ENCODE data around the gene PALD1. TPM values are rescaled to one million over a fixed set of nuclear protein-coding genes. Genes with fewer than 3 reads are reported as not detected.

The PALD1 gene
- total and polyA plus RNA-seq, 2 experiments from 2014 or later = 11.9 to 58.2 TPM

GRCh38 chr10:70493660-70494234 lies 15.2 kb downstream of the PALD1 start:
- peak; percentile 90 for ATAC-seq
- peak overlapping the region; percentile 95 for H3K27ac Mint-ChIP-seq

GRCh38 chr10:70494536-70494935 lies 16.0 kb downstream of the PALD1 start:
- Mint-ChIP-seq H3K27ac (peak overlapping the region; percentile 76), H3K4me1 (peaks cover 57% of the 10 kb centered on the region), H3K9me3 (no peaks in the 10 kb centered on the region), H3K4me3 (no peak overlapping the region; the same call in 2 of the 3 replicates), H3K36me3 (ENCODE audit: low read depth) (peaks cover 2% of the 10 kb centered on the region; the same call in 1 of the 3 replicates), H3K27me3 (ENCODE audit: insufficient read depth, low read depth, poor library complexity) (peaks cover 18% of the 10 kb centered on the region)
- peak overlapping the region; percentile 67; the same call in 1 of the 2 replicates for H3K4me2 ChIP-seq
- peak overlapping the region; percentile 11; the same call in 1 of the 2 replicates for H3K27ac ChIP-seq (ENCODE audit: low read depth)
- no peak for ATAC-seq
- H2AFZ ChIP-seq = no peak overlapping the region
- peaks cover 89% of the 10 kb centered on the region for H3K79me2 ChIP-seq (replicated peaks; ENCODE audit: insufficient read depth)
- no peaks in the 10 kb centered on the region for H3K9me2 ChIP-seq (ENCODE audit: insufficient read depth)
- no peak overlapping the region for H3K4me3 ChIP-seq
- DNase-seq (ENCODE audit: low spot score) = no peak
- no peaks in the 10 kb centered on the region for H3K36me3 ChIP-seq (ENCODE audit: insufficient read depth)
- H3F3A ChIP-seq (replicated peaks; ENCODE audit: low read depth) = peaks cover 18% of the 10 kb centered on the region; the same call in 1 of the 2 replicates
- H4K20me1 ChIP-seq (replicated peaks; ENCODE audit: insufficient read depth) = peaks cover 7% of the 10 kb centered on the region; the same call in 1 of the 2 replicates
- peaks cover 34% of the 10 kb centered on the region for H3K4me1 ChIP-seq (ENCODE audit: insufficient read depth)
- H3K27me3 ChIP-seq (ENCODE audit: insufficient read depth) = no peaks in the 10 kb centered on the region
- TF ChIP-seq CTCF (conservative IDR thresholded peaks at IDR 0.05; ENCODE audit: low read depth in 2 of 2) (no peak), REST (IDR thresholded peaks at IDR 0.05; ENCODE audit: unreplicated experiment) (no peak), CREB1 (CRISPR knock-in tag; IDR thresholded peaks at IDR 0.05; ENCODE audit: low read depth) (no peak), NANOG (IDR thresholded peaks at IDR 0.05; ENCODE audit: borderline replicate concordance) (no peak), JUNB (IDR thresholded peaks at IDR 0.05; ENCODE audit: unreplicated experiment) (no peak), EZH2phosphoT487 (IDR thresholded peaks at IDR 0.05; ENCODE audit: unreplicated experiment) (no peak), ZNF114 (CRISPR knock-in tag; IDR thresholded peaks at IDR 0.05) (no peak), ZNF331 (CRISPR knock-in tag; IDR thresholded peaks at IDR 0.05; ENCODE audit: low read depth) (no peak)

More at GRCh38 chr10:70493660-70494234, 15.2 kb downstream of the PALD1 start:
- Histone ChIP-seq H3K79me2 (replicated peaks; ENCODE audit: insufficient read depth) (peaks cover 85% of the 10 kb centered on the region), H3K36me3 (ENCODE audit: insufficient read depth) (no peaks in the 10 kb centered on the region), H2AFZ (no peak overlapping the region), H4K20me1 (replicated peaks; ENCODE audit: insufficient read depth) (no peaks in the 10 kb centered on the region; the same call in 1 of the 2 replicates), H3K4me1 (ENCODE audit: insufficient read depth) (peaks cover 38% of the 10 kb centered on the region), H3F3A (replicated peaks; ENCODE audit: low read depth) (peaks cover 13% of the 10 kb centered on the region; the same call in 1 of the 2 replicates), H3K4me3 (peak overlapping the region; percentile 34; the same call in 1 of the 2 replicates), H3K4me2 (peak overlapping the region; percentile 67), H3K9me2 (ENCODE audit: insufficient read depth) (no peaks in the 10 kb centered on the region), H3K27me3 (ENCODE audit: insufficient read depth) (no peaks in the 10 kb centered on the region), H3K27ac (ENCODE audit: low read depth) (peak overlapping the region; percentile 11)
- TF ChIP-seq ETS1 (IDR thresholded peaks at IDR 0.05) (0 out of 2 replicates have a peak, but pooled peaks have one; percentile 13), CREB1 (CRISPR knock-in tag; IDR thresholded peaks at IDR 0.05; ENCODE audit: low read depth) (0 out of 2 replicates have a peak, but pooled peaks have one; percentile 27), POLR2AphosphoS5 (IDR thresholded peaks at IDR 0.05; ENCODE audit: low read depth) (no peak)
- Mint-ChIP-seq H3K36me3 (ENCODE audit: low read depth) (no peaks in the 10 kb centered on the region; the same call in 2 of the 3 replicates), H3K27me3 (ENCODE audit: insufficient read depth, low read depth, poor library complexity) (peaks cover 18% of the 10 kb centered on the region), H3K9me3 (no peaks in the 10 kb centered on the region), H3K4me1 (peaks cover 58% of the 10 kb centered on the region), H3K4me3 (peak overlapping the region; percentile 33; the same call in 1 of the 3 replicates)
- DNase-seq (ENCODE audit: low spot score) = peak; percentile 97
